HG03159 (cell line): ENCODE measurements around the gene DDAH2.
"Not testable (repeated sequence)": the region's sequence is repeated elsewhere in the genome, so short reads cannot be mapped to it uniquely, and the experiment has no call there.

Source experiments
- ATAC-seq: cut with Tn5 transposase; IDR thresholded peaks from one replicate; pipeline ENCODE4 v1.9.1; 2021; ENCODE audit warnings: mild to moderate bottlenecking, moderate library complexity; ENCODE audit not compliant: unreplicated experiment

The DDAH2 gene

DNA sequence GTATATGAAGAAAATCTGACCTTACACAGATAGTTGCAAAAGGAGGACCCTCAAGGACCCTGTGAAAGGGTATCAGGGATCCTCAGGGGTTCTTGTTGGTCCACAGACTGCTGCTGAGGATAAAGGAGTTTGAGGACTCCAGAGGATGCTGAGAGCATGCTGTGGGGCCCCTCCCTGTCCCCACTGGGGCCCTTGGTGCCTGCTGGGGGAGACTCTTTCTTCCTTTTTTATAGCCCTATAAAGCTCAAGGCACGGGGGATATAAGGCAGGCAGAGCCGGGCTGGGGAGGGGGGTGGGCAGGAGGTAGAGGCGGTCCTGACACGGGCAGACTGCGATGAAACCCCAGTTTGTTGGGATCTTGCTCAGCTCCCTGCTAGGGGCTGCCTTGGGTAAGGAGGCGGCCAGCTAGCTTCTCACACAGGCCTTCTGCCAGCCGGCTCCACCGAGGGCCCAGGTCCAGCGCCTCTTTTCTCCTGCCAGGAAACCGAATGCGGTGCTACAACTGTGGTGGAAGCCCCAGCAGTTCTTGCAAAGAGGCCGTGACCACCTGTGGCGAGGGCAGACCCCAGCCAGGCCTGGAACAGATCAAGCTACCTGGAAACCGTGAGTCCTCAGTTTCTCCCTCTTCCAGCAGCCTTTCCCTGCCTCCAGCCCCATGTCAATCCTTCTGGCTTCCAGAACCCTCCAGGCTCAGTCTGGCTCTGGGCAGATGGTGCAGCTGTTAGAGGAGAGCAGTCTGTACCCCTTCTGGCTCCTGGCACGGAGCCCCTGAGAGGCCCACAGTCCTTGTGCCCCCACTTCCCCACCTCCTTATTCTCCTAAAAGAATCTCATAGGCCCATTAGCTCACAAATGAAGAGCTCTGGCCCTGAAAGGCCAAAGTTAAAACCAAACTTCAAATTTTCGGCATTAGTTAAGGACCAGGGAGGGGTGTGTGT lies 13.8 kb downstream of the DDAH2 start, which contains the start of gene LY6G6D:
TSS of gene LY6G6D (plus strand) at position 327 of the 937 bp plus-strand sequence. CDS start at position 335, 8 bp downstream.
- no peak for ATAC-seq

DNA sequence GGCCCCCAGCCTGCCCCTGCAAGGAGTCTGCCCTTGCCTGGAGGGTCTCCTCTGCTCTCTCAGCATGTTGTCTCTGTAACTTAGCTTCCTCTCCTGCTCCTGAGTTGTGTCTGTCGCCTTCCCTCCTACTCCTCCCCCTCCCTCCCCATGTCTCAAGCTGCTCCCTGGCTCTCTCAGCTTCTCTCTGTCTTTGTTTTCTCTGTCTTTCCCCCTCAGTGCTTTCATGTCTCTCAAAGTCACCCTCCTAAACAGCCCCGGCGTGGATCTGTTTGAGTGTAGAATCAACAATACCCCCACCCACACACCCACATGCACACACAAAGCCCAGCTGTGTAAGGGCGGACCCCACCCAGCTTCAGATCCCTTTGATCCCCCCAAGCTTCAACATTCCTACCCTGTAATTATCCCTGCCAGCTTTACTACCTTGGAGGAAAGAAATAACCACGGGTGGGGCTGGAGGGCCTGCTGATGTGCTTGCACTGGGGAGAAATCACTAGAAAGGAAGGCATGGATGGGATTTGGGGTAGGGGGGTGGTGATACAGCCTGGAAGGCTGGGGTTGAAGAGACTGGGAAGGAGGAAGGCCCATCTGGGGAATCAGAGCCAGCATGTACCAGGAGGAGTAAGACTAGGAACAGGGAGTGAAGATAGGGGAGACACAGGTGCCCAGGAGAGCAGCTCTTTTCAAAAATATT lies 15.0 kb downstream of the DDAH2 start:
- no peak for ATAC-seq

DNA sequence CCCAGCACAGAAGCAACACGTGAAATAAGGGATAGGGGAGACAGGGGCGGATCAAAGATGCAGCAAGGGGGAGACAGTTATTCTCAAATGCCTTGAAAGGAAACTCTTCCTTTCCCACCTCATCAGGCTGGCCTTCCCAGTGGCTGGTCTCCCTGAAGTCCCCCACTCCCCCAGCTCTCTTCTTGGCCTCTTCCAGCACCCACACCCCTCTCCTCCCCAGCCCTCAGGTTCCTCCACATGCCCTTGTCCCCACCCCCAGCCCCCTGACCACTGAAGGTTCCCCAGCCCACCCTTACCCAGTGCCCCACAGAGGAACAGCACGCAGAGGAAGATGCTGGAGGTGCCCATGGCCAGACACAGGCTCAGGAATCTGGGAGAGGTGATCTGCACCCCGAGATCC lies 15.6 kb downstream of the DDAH2 start:
- no peak for ATAC-seq

DNA sequence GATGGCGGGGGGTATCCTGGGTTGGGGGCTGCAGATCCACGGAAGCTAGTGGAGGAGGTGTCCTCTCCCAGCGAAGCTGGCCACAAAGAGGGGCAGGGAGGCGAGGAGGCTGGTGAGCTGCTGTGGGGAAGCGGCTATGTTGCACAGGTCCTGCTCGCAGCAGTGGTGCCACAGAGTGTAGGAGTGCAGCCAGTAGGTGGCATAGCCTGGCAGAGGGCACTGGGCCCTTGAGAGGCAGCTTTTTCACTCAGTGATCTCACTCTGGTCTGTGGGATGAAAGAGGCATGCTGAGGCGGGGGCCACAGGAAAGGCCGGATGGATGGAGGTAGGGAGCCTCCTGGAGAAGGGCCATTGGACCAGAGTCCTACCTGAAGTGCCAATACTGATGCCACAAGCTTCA lies 16.8 kb downstream of the DDAH2 start:
- ATAC-seq: no peak

DNA sequence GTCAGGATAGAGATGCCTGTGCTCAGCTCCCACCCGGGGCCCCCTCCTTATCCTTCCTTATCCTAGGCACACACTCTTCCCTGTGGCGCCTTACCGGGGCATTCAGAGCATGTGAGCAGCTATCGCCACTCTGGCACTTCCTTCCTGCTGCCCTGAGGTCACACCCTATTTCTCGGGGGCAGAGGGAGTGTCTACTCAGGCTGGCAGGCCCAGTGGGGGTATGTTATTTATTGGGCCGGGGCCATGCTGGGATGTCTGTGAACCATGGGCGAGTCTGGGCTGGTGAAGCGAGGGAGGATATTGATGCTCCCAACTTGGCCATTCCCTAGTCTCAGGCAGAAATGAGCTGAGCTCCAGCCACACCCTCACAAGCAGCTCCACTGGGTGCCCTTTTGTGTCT lies 17.9 kb downstream of the DDAH2 start:
- ATAC-seq: no peak

DNA sequence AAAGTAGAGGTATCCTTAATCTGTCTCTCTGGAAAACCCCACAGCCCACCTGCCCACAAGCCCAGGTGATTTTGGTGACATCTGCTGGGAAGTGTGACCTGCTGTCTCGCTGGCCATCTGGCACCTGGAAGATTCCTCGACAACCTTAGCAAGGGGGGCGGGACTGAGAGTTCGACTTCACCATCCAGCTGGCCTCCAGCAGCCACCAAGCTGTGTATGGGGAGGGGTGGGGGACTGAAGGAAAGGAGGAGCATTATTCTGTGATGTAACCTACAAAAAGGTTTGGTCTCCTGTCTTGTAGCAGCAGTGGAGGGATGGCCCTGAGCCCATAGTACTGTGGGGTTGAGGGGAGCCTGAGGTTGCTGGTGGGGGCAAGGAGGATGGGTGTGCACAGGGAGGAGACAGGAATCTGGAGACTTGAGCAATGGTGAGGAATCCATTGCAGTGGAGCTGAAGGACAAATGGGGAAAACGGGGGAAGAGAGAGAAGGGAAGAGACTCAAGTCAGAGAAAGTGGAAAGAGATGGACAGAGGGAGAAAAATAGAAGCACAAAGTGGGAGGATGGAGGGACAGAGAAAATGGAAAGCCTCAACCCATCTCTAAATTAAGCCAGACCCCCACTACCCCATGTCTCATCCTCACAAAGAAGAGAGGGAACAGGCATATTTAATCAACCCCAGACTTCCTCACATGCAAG lies 18.4 kb downstream of the DDAH2 start:
- no peak for ATAC-seq

DNA sequence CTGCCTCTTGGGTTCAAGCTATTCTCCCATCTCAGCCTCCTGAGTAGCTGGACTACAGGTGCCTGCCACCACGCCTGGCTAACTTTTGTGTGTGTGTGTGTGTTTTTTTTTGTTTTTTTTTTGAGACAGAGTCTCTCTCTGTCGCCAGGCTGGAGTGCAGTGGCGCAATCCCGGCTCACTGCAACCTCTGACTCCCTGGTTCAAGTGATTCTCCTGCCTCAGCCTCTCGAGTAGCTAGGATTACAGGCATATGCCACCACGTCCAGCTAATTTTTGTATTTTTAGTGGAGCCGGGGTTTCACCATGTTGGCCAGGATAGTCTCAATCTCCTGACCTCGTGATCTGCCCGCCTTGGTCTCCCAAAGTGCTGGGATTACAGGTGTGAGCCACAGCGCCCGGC lies 19.9 kb downstream of the DDAH2 start:
- not testable (repeated sequence) for ATAC-seq

DNA sequence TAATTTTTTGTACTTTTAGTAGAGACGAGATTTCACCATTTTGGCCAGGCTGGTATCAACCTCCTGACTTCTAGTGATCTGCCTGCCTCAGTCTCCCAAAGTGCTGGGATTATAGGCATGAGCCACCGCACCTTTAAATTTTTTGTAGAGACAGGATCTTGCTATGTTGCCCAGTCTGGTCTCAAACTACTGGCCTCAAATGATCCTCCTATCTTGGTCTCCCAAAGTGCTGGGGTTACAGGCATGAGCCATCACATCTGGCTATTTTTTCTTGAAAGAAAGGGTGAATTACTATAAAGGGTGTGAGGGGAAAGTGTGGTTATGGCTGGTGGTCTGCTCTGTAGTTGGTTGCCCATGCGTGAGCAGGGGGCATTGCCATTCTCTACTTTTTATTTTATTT lies 20.9 kb downstream of the DDAH2 start:
- ATAC-seq: no peak

DNA sequence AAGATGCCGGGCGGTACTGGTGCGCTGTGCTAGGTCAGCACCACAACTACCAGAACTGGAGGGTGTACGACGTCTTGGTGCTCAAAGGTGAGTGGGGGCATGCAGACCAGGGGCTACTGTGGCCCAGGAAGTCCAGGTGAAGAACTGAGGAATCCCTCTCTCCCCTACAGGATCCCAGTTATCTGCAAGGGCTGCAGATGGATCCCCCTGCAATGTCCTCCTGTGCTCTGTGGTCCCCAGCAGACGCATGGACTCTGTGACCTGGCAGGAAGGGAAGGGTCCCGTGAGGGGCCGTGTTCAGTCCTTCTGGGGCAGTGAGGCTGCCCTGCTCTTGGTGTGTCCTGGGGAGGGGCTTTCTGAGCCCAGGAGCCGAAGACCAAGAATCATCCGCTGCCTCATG lies 21.4 kb downstream of the DDAH2 start:
- no peak for ATAC-seq

DNA sequence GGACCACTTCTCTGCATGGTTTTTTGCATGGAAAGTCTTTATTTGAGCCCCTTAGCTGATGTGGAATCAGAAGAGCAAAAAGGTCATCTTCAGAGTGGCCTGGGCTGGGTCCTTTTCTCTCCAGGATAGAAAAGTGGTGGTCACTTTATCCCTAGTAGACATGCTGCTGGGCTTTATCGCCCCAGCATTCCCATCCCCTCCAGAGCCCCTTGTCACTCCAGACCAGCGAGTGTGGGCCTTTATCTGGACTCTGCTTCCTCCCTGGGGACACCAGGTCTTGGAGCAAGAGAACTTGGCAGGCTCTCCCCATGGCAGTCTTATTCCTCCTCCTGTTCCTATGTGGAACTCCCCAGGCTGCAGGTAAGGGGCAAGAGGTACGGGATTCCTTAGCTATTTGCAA lies 22.5 kb downstream of the DDAH2 start, which contains the start of gene LY6G6F:
TSS of gene LY6G6F (plus strand) at position 268 of the 400 bp plus-strand sequence. CDS start at position 309, 41 bp downstream.
- ATAC-seq: no peak

DNA sequence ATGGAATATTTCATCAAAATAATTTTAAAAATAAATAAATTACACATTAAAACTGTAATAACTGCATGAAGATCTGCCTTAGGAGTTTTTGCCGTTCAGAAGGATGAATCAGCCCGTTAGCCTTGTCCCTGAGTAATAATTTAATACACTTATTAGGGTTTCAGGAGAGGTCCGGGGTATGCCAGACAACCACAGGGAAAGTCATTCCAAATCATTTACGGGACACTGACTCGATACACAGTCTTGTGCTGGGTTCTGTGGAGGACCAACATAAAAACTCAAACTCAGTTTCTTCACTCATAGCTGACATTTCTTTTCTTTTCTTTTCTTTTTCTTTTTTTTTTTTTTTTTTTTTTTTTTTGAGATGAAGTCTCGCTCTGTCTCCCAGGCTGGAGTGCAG lies 23.2 kb downstream of the DDAH2 start:
- ATAC-seq: no peak

DNA sequence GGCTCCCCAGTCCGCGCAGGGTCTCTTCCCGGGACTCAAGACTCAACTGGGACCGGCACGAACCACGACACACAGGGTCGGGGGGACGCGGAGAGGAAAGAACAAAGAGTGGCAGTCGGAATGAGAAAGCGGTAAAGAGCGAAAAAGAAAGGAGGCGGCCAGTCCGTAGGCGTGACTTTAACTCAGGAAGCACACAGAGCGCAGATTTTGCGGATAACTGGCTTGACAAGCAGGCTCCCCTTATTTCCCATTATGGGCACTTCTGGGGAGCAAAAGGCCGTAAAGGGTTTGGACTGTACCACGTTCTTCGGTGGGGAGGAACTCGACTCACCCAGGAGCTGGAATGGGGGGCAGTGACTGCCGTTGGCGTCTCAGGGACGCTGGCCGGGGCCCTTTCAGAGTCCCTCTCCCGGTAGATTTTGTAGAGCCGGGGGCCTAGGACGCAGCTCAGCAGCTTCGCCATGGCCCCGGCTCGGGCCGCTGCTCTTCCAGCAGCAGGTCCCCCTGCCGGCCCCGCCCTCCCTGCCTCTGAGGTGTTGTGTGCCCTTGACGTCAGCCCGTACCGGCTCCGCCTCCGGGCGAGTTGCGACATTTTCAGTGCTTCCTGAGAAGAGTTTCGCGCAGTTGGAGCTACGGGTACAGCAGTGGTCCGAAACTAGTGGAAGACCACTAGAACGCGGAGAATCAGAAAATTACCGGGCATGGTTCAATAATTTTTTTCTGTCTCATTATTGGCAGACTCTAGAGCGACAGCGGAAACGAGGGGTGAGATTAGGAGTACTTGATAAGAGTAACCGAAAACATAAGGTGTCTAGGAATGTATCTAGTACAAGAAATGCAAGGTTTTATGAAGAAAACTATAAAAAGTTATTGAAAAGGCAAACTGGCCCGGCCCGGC lies 26.0 kb downstream of the DDAH2 start, which contains the start of gene ABHD16A:
TSS of gene ABHD16A (minus strand) at position 506 of the 898 bp plus-strand sequence. CDS start at position 463, 43 bp downstream.
- ATAC-seq: peak; percentile 84

DNA sequence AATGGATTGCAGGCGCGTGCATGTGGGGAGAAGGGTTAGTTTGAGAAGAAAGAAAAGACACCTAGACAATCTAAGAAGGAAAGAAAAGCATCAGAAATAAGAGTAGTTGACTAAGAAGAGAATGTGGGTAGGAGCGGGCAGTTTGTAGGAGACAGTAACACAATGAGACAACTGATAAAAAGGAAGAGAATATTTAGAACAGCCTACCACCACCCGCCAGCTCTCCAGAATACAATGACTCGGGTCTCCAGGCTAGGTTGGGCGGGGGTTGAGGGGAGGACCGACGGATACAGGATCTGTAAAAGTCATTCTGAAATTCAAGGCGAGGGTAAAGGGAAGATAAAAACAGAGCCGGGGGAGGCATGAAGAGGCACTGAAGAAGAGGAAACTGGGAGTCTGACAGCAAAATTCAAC lies 26.7 kb downstream of the DDAH2 start:
- ATAC-seq: no peak

DNA sequence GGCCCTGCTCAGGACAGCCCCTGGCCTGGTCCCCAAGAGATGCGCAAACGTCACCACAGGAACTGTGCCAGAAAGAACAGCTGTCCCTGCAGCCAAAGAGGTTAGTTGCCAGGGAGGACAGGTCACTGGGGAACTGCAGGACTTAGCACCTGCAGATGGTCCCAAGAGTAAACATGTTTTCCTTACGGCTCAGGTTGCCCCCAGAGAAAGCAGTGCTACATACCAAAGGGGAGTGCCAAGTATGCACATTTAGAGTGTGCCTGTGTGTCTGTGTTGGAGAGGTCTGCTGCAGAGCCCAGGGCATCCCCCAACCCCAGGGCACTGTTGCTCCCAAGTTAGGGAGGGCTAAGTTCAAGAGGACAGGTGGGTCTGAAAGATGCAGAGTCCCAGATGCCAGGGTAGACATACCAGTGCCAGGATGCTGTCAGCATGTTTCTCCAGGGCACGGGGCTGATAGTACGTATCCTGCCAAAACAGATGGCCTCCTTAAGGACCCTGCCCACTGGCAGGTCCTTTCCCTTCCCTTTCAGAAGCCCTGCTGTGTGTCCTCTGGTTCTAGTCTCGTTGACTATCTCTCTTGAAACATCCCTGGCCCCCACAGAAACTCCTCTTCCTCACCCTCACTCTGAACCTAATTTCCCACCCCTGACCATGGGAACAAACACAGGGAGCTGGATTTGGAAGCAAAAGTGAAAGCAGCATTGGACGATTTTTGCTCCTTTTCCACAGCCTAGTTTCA lies 27.3 kb downstream of the DDAH2 start:
- no peak for ATAC-seq

DNA sequence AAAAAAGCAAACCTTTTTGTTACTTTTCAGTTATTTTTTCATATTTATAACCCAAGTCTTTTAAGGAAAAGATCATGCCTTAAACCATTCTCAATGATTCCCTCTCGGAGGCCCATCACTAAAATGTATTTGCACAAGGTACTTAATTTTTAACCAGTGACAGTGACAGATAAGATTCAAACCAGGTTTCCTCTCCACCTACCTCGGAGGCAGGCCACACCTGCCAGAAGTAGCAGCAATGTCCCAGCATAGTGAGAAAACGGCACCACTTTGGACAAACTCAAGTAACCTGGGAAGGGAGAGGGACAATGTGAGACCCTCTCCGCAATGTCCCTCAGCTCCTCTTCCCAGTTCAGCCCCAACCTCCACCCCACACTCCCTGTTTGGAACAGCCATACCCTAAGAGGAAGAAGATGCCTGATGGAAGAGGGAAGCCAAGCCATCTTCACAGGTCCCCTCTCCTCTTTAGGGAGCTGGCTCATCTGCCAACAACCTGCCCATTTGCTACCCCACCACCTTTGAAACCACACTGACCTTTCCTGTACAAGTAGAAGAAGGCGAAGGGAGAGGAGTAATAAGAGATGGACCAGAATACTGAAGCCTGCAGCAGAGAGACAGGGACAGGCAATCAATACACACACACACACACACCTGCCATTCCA lies 28.2 kb downstream of the DDAH2 start:
- ATAC-seq: no peak

DNA sequence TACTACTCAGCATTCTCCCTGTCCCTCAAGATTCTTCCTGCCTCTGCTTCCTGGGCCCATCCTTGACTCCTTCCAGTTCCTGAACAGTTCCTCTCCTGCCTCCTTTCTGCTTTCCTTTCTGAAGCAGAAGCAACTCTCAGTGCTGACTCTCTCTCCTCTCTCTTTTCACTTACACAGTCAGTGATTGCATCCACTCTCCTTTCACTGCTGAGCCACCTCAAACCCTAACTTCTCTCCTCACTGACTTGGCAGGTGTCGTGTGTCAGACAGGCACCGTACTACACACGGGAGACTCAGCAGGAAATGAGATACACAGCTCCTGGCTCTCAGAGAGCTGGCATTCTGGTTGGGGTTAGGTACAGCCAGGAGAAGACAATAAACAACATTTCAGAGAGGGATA lies 31.5 kb downstream of the DDAH2 start:
- ATAC-seq: no peak

DNA sequence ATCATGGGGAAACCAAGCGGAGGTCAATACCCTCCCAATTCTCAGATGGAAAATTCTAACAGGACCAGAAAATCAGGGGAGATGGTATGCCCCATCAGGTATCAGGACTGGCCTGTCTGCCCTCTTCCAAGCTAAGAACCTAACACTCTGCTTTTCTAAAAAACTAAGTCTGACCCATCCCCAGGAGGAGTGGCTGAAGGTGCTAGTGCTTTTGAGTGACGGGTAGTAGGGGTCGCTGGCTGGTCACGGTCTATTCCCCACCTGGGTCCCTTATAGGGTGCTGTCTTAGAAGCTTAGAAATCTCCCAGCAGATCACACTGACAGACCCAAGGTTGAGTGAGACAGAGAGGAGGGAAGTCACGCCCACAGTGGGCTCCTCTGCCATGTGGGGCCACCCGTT lies 35.6 kb downstream of the DDAH2 start:
- no peak for ATAC-seq

DNA sequence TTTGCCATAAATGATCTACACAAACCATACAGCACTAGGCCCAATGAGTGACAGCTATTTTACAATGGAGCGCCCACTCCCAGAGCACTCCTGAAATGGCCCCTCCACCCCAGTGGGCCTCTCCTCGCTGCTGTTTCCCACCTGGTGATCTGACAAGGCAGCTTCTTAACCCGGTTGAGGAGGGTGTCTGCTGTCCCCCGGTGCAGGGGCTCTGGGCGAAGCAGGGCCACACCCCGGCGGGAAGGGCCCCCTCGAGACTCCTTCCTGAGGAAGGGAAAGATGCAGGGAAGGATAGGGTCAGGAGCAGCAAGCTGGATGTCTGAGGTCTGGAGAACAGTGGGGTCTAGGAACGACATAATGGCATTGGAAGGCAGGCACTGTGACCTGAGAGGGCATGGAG lies 36.2 kb downstream of the DDAH2 start:
- no peak for ATAC-seq

DNA sequence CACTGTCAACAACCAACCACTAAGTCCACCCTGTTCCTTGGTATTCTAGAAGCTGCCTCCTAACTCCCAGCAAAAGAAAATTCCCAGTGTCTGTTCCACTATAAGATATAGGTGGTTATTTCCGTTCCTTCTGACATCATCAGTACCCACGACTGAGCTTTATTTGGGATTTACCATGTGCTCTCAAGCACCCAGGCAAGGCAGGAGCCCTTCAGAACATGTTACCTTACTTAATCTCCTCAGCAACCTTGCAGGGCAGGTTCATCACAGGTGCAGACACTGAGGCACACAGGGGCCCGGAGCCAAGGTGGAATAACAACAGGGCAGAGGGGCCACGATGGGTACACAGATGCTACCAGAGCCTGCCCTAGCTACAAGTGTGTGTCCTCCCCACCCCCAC lies 36.7 kb downstream of the DDAH2 start:
- ATAC-seq: no peak
